ENCODE results near the gene ANO9.
"Not testable (repeated sequence)": the region's sequence is repeated elsewhere in the genome, so short reads cannot be mapped to it uniquely, and the experiment has no call there.

DNA sequence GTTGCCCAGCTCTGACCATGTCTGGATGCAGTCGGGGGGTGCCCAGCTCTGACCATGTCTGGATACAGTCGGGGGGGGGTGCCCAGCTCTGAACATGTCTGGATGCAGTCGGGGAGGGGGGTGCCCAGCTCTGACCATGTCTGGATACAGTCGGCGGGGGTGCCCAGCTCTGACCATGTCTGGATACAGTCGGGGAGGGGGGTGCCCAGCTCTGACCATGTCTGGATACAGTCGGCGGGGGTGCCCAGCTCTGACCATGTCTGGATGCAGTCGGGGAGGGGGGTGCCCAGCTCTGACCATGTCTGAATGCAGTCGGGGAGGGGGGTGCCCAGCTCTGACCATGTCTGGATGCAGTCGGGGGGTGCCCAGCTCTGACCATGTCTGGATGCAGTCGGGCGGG lies 31.1 kb downstream of the ANO9 start:
- TF ChIP-seq, protein P1, sequence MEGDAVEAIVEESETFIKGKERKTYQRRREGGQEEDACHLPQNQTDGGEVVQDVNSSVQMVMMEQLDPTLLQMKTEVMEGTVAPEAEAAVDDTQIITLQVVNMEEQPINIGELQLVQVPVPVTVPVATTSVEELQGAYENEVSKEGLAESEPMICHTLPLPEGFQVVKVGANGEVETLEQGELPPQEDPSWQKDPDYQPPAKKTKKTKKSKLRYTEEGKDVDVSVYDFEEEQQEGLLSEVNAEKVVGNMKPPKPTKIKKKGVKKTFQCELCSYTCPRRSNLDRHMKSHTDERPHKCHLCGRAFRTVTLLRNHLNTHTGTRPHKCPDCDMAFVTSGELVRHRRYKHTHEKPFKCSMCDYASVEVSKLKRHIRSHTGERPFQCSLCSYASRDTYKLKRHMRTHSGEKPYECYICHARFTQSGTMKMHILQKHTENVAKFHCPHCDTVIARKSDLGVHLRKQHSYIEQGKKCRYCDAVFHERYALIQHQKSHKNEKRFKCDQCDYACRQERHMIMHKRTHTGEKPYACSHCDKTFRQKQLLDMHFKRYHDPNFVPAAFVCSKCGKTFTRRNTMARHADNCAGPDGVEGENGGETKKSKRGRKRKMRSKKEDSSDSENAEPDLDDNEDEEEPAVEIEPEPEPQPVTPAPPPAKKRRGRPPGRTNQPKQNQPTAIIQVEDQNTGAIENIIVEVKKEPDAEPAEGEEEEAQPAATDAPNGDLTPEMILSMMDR (conservative IDR thresholded peaks at IDR 0.05 in 1 of 2, IDR thresholded peaks at IDR 0.05 in 1 of 2; ENCODE audit: low read depth in 1 of 2, low read length in 2 of 2), result not testable (repeated sequence)
- not testable (repeated sequence) for TF ChIP-seq EZH2 (IDR thresholded peaks at IDR 0.05; ENCODE audit: low read length, missing control alignments)

All from fibroblast of lung (primary cell).